ENCODE results near the gene PLD4.
A peak's percentile ranks its signal among the peaks of the same experiment; 100 is the strongest.

PLD4 gene, protein sequence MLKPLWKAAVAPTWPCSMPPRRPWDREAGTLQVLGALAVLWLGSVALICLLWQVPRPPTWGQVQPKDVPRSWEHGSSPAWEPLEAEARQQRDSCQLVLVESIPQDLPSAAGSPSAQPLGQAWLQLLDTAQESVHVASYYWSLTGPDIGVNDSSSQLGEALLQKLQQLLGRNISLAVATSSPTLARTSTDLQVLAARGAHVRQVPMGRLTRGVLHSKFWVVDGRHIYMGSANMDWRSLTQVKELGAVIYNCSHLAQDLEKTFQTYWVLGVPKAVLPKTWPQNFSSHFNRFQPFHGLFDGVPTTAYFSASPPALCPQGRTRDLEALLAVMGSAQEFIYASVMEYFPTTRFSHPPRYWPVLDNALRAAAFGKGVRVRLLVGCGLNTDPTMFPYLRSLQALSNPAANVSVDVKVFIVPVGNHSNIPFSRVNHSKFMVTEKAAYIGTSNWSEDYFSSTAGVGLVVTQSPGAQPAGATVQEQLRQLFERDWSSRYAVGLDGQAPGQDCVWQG

DNA sequence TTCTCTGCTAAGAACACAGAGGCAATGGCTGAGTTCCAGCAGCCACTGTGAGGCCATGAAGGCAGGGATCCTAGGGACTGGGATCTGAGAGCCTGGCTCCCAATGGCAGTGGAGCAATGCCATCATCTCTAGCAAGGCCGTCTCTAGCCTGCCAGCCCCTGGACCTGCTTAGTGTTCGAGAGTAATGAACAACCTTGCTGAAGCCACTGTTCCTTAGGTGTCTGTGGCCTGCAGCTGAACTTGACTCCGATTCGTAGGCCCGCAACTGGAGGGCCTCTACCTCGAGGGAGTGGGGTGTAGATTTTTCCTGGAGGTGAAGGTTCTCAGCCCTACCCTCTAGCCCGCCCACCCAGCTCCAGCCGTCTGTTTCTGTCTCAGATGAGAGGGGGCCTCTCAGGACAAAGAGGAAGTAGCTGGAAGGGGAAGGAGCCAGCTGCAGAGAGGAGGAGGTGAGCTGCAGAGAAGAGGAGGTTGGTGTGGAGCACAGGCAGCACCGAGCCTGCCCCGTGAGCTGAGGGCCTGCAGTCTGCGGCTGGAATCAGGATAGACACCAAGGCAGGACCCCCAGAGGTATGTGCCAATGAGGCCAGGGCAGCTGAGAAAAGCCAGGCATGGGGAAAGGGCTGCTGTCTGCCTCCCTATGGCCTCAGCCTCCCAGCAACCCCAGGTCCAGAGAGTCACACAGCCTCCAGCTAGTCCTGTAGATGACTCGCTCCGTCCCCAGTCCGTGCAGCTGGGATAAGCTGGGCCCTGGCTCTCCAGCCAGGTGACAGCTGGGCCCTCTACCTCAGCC is at the start of gene PLD4:
Gene PLD4, plus strand, starts transcription at position 459 of the 793 bp plus-strand sequence. CDS start 2,262 bp downstream, outside the sequence.
- TF ChIP-seq, protein P1, sequence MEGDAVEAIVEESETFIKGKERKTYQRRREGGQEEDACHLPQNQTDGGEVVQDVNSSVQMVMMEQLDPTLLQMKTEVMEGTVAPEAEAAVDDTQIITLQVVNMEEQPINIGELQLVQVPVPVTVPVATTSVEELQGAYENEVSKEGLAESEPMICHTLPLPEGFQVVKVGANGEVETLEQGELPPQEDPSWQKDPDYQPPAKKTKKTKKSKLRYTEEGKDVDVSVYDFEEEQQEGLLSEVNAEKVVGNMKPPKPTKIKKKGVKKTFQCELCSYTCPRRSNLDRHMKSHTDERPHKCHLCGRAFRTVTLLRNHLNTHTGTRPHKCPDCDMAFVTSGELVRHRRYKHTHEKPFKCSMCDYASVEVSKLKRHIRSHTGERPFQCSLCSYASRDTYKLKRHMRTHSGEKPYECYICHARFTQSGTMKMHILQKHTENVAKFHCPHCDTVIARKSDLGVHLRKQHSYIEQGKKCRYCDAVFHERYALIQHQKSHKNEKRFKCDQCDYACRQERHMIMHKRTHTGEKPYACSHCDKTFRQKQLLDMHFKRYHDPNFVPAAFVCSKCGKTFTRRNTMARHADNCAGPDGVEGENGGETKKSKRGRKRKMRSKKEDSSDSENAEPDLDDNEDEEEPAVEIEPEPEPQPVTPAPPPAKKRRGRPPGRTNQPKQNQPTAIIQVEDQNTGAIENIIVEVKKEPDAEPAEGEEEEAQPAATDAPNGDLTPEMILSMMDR (IDR thresholded peaks at IDR 0.05; ENCODE audit: insufficient read depth, low read depth, low read length, missing control alignments), result no peak
- peak; percentile 32 for DNase-seq (ENCODE audit: low read depth)

DNA sequence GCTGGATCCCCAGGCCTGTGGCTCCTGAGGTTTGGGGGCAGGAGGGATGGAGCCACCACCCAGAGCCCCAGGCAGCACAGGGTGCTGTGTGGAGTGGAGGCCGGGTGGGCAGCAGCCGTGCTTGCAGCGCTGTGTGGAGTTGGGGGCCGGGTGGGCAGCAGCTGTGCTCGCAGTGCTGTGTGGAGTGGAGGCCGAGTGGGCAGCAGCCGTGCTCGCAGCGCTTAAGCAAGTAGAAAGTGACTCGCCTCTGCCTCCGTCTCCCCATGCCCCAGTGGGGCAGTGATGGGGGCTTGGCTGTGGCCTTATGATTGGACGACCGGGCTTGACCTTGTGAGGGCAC is 49.3 kb upstream of the PLD4 start:
- TF ChIP-seq, protein P1 (IDR thresholded peaks at IDR 0.05; ENCODE audit: insufficient read depth, low read depth, low read length, missing control alignments), result no peak
- DNase-seq (ENCODE audit: low read depth), result no peak
- H3K4me3 ChIP-seq (ENCODE audit: low read depth, low read length), result no peak overlapping the region

More for the DNA sequence above, at the start of gene PLD4:
- peak within 1 kb of the TSS; percentile 3 for H3K4me3 ChIP-seq (ENCODE audit: low read depth, low read length)

DNA sequence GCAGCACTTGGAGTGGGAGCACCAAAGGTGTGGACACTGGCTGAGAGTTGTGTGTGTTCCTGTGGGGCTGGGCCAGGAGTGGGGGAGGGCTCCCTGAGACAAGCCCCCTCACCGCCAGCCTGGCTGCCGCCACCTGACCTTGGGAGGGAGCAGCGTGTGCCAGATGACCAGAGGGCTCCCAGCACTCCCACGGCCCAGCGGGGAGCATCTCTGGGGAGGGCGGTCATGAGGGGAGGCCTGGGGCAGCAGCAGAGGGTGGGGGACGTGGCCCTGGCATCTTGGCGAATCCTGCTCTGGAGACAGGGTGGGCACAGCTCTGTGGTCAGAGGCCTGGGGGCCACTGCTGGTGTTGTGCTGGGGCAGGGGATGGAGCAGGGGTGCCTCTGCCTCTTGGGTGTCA is 48.9 kb upstream of the PLD4 start:
- DNase-seq (ENCODE audit: low read depth), result no peak
- TF ChIP-seq, protein P1 (IDR thresholded peaks at IDR 0.05; ENCODE audit: insufficient read depth, low read depth, low read length, missing control alignments), result no peak
- no peak overlapping the region for H3K4me3 ChIP-seq (ENCODE audit: low read depth, low read length)

DNA sequence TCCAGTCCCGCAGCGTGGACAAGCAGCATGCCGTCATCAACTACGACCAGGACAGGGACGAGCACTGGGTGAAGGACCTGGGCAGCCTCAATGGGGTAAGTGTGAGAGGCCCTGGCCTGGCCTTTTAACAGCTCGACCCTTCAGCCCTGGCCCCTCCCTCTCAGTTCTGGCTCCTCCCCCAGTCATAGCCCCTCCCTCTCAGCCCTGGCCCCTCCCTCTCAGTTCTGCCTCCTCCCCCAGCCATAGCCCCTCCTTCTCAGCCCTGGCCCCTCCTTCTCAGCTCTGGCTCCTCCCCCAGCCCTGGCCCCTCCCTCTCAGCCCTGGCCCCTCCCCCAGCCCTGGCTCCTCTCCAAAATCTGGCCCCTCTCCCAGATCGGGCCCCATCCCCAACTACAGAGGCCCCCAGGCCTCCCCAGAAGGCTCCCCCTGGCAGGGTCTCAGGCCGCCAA is 48.4 kb upstream of the PLD4 start:
- TF ChIP-seq, protein P1 (IDR thresholded peaks at IDR 0.05; ENCODE audit: insufficient read depth, low read depth, low read length, missing control alignments), result no peak
- DNase-seq (ENCODE audit: low read depth), result peak; percentile 53
- no peak overlapping the region for H3K4me3 ChIP-seq (ENCODE audit: low read depth, low read length)

DNA sequence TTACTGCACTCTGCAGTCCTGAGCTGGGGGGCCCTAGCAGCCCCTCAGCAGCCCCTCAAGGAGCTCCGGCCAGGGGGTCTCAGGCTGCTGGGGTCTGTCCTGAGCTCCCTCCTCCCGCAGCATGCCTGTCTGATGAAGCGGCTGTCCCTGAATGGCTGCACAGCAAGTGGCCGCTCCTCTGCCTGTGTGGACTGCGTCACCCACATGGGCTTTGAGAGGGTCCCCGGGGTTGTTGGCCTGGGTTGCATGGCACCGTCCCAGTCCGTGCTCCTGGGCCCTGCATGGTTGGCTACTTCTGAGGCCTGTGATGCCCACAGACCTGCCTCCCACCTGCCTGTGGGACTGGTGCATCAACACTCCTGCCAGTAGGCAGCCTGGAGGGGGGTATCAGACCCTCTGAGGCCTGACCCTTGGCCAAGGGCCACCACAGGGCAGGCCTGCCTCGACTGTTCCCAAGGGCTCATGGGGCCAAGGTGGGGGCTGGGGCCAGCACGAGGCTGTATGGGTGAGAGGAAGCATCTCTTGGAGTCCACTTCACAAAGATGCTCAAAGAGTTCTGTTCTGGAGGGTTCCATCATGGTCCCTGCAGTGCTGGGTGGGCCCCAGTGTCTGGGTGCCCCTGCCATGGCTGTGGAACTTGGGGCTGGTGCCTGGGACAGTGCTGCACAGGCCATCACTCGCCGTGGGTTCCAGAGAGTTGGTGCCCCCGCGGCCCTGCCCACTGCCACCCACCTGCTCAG is 47.4 kb upstream of the PLD4 start:
- no peak overlapping the region for H3K4me3 ChIP-seq (ENCODE audit: low read depth, low read length)
- DNase-seq (ENCODE audit: low read depth), result no peak

More for the DNA sequence above, 47.4 kb upstream of the PLD4 start:
- TF ChIP-seq, protein P1 (IDR thresholded peaks at IDR 0.05; ENCODE audit: insufficient read depth, low read depth, low read length, missing control alignments), result no peak

All from GM12865 (cell line).